Measurements from ENCODE around the gene RNF166.

Gene RNF166

DNA sequence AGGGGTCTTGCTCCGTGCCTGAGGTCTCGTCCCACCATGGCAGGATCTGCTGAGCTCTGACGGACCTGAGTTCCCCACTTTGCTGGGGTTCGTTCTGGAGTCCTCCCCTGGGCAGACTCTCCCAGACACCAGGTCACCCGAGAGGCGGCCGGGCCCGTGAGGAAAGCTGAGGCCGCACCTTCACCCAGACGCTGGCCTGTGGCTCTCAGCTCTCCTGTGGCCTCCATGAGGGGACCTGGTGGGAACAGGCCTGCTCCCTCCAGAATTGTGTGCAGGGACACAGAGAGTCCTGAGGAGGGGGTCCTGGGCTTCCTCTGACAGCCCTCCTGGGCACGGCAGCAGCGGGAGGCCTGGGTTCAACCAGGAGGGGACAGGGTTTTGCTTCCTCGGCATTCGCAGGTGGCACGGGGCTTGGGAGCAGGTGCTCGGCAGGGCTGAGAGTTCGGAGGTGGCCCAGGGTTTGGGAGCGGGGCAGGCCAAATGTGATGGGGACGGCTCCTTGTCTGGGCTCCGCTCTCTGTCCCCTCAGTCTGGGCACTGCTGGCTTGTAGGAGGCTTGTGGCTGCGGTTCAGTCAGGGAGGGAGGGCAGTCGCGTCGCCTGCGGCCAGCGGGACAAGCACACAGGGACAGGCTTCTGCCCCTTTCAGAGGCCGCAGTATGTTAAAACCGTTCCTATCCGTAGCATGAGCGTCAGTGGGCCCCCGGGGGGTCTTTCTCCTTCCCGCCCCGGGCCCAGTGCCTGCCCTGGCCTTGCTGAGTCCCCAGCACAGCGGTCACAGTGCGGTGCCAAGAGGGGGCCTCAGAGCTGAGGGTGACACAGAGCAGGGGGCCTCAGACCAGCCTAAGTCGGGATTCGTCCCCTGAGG is 11.8 kb downstream of the RNF166 start:
- no peak for DNase-seq (ENCODE audit: low read depth in 2 of 3, low spot score in 1 of 3)

DNA sequence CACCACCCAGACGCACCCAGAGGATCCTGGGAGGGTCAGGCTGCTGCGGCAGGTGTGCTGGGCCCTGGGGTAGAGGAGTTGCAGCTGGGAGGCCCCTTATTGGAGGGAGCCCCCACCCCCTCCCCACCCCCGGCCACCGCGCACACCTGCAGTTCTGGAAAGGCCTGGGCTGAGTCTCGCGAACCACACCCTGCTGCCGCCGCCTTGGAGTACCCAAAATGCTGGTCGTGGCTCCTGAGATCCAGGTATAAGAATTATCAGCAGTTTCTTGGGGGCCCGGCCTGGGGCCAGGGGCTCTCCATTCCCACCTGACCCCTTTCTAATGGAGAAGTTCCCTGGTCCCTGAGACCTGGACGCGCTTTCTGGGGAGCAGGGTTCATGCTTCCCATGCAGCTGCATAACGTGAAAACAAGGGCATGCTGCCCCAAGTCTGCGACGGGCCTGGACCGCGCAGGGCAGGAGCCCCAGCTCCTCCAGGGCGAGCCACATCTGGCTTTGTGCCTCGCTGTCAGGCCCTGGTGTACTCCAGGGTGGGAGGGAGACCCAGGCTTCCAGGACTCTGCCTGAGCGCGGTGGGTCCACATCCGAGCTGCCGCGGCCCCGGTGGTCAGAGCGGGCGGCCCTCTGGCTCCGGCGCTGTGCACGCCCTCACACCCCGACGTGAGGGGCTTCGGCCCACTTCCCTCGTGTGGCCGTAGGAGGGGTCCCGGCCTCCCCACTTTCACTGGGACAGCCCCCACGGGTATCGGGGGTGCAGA is 12.6 kb downstream of the RNF166 start:
- no peak for DNase-seq (ENCODE audit: low read depth in 2 of 3, low spot score in 1 of 3)

DNA sequence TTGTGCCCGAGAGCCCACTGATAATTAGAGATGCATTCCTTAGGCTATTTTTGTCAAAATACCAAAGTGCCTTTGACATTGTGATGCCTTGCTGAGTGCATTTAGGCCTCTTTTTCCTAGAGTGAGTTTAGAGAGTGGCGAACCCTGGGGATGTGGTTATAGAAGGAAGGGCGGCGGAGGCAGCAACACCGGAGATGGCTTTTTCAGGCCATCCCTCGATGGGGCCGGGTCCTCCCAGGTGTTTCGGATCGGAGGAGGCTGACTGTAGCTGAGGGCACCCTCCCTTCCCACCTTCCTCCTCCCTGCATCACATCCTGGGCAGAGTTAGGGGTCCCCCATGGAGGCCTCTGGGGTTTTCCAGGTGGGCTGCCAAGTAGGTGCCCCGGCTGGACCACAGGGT is 13.3 kb downstream of the RNF166 start:
- DNase-seq (ENCODE audit: low read depth in 2 of 3, low spot score in 1 of 3): no peak

GRCh38 chr16:88691924-88692560 is 14.2 kb downstream of the RNF166 start:
- no peak for DNase-seq (ENCODE audit: low read depth in 2 of 3, low spot score in 1 of 3)

- DNase-seq (ENCODE audit: low read depth in 2 of 3, low spot score in 1 of 3): no peak
Observed at GRCh38 chr16:88691129-88691813, 14.9 kb downstream of the RNF166 start.

- no peak for DNase-seq (ENCODE audit: low read depth in 2 of 3, low spot score in 1 of 3)
Observed at GRCh38 chr16:88690341-88691128, 15.7 kb downstream of the RNF166 start.

DNA sequence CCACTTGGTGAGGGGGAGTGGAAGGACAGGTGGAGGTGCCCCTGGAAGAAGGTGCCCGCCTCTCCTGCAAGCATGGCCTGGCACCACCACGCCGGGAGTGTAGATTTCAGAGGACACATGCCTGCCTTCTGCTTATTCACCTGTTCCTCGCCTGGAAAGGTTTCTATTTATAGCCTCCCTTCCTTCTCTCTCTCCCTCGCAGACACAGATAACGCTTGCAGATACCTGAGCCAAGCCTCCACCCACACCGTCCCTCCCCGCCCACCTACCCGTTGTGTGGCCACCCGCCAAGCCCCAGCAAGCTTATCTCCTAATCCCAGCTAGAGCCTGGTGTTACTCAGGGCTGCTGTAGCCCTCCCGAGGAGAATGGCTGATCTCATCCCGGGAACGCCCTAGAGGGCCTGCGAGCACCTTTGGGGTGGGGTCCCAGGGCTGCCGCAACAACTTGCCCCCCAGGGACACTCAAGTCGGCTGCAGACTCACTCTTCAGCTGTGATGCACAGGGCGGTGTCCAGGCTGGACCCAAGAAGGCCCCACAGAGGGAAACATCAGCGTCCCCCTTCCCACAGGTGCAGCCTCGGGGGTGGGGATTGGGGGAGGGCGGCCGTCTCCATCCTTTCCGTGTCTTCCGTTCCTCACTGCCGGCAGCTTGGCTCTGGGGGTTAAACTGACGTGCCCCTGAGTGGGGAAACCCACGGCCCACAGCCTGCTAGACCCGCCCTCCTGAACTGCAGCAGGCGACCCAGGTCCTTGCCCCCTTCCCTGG is 18.0 kb downstream of the RNF166 start:
- no peak for DNase-seq (ENCODE audit: low read depth in 2 of 3, low spot score in 1 of 3)

DNA sequence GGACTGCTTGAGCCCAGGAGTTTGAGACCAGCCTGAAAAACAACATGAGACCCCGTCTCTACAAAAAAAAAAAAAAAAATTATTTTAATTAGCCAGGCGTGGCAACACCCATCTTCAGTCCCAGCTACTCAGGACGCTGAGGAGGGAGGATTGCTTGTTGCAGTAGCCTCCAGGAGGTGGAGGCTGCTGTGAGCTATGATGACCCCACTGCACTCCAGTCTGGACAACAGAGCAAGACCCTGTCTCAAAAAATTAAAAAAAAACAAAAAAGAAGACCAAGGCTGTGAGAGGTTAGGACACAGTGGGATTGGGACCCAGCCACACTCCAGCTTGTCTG is 18.6 kb downstream of the RNF166 start:
- no peak for DNase-seq (ENCODE audit: low read depth in 2 of 3, low spot score in 1 of 3)

DNA sequence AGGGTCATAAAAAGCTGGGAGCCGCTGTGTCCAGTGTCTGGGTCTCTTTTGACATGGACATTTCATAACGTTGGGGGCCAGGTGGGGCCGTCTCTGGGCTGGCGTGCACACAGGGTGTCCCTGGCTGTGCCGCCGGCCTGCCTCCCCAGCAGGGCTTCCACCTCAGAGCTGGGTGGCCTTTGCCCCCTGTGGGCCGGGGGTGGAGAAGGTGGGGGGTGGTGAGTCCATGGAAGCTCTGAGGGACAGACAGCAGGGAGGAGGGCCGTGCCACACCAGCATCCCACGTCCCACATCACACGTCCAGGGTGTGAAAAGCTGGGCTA is 19.0 kb downstream of the RNF166 start:
- DNase-seq (ENCODE audit: low read depth in 2 of 3, low spot score in 1 of 3): no peak

GRCh38 chr16:88686439-88687253 is 19.6 kb downstream of the RNF166 start, which contains the start of gene SNAI3:
SNAI3 (minus strand) TSS chr16:88686507; CDS start chr16:88686406, 101 bp downstream.
- DNase-seq (ENCODE audit: low read depth in 2 of 3, low spot score in 1 of 3): peak; percentile 66 to 82 (median 80)

DNA sequence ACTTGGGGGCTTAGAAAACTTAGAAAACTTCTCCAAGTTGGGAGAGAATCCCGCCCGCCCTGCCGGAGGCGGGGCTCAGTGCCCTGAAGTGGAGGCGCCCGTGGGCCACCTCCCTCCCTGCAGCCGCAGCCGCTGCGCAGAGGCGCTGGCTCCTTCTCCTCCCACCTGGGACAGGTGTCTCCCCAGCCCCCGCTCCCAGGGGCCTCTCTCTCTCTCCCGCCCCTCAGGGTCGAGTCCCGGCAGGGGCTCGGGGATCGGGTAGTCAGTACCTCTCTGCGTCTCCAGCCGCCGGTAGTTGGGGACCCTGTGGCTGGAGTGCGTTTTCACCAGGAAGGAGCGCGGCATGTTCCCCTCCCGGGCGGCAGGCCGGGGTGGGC is 20.2 kb downstream of the RNF166 start:
- no peak for DNase-seq (ENCODE audit: low read depth in 2 of 3, low spot score in 1 of 3)

DNA sequence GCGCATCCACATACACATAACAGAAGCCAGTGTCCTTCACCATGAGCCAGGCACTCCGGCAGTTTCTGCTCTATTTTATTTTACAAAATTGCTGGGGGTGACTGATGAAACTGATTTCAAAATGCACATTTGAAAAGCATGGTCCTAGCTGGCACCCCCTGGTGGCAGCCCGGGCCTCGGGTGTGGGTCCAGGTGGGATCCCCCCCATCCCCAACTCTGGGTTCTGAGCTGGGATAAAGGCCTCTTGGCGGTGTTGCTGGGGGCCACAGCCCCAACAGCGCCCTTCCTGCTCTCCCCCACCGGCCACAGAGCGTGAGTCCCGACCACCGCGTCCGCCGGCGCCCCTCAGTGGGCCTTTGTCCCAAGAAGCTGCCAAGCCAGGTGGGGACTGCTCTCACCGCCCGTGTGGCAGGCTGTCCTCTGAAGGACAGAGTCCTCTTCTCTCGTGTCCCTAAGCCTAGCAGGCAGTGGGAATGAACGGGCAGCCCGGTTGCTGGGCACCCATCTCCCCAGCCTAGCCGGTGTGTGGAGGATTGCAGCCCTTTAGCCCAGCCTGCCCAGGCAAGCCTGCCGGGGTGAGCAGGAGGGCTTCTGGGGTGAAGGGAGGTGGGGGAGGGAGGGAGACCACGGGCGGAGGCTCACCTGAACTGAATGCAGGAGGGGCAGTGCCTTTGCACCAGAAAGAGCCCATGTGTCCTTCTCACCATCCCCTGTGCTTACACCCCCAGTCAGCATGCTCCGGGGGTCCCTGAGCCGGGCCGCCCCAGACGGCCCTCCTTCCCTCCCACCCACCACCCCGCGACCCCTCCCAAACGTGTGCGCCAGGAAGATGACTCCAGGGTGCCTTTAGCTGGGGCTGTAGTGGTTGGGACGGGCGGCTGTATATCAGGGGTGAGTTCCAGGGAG is 20.8 kb downstream of the RNF166 start:
- peak in 1 of 3 donors; percentile 50 for DNase-seq (ENCODE audit: low read depth in 2 of 3, low spot score in 1 of 3)

DNA sequence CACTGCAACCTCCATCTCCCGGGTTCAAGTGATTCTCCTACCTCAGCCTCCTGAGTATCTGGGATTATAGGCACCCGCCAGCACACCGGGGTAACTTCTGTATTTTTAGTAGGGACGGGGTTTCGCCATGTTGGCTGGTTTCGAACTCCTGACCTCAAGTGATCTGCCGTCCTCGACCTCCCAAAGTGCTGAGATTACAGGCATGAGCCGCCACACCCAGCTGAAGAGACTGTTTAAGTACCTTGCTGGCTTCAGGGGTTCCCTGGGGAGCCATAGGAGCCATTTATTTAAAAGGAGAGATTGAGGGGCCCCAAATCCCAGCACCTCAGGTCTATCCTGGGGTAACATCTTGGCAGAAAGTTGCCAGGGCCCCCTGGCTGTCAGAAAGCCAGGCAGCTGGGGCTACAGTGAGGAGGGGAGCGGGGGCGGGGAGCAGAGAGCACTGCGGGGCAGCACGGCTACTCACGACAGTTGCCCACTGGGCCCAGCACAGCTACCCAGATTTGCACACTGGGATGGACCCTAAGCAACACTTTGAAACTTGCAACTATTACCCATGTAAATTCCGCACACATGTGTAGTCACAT is 21.5 kb downstream of the RNF166 start:
- no peak for DNase-seq (ENCODE audit: low read depth in 2 of 3, low spot score in 1 of 3)

DNA sequence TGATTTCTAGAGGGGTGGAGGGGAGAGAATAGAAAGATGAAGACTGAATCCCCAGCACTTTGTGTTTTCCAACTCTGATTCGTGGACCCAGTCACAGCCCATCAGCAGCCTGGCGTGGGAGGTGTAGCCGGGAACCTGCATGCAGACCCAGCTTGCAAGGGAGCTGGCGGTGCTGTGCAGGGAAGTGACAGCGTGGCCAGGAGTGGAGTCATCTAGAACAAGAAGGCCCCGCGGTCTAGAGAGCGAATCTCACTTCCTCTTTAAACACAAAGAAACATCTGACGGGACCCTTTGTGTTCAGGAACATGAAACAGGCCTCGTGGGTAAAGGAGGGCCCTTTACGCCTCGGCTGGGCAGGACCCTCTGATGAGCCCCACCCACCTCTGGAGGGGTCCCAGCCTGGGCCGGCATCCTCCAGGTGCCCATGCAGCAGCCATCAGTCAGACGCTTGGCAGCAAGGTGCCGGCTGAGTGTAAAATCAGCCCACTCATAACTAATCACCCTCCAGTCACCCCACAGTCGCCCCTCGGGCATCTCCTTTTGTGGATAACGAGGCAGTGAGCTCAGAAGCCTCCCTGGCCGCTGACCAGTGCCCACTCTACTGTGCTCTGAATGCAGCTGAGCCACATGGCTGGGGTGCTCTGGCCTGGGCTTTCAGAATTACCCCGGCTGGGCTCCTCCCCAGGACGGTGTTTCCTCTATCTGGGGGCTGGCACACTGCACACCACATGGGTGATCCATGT is 24.3 kb downstream of the RNF166 start:
- peak; percentile 63 to 71 (median 66) for DNase-seq (ENCODE audit: low read depth in 2 of 3, low spot score in 1 of 3)

DNA sequence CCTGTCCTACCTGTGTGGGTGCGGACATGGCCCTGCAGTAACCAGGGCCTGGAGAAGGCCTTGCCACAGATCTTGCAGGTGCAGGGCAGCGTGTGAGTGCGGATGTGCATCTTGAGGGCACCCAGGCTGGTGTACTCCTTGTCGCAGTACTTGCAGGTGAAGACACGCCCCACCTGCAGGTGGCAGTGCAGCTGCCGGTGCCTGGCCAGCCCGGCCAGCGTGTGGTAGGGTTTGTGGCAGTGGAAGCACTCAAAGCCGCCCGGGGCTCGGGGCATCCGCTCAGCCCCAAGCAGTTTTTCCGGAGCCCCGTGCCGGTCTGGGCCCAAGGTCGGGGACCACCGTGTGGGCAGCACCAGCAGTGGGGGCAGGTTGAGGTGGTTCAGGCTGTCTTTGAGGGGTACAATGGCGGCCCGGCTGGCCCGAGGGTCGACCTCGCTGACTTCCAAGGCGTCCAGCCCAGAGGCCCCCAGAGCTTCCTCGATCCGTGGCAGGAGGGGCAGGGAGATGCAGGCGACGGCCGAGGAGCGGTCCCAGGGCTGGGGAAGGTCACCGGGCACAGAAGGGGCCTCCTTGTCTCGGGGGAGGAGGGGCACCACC is 25.0 kb downstream of the RNF166 start:
- DNase-seq (ENCODE audit: low read depth in 2 of 3, low spot score in 1 of 3): no peak

DNA sequence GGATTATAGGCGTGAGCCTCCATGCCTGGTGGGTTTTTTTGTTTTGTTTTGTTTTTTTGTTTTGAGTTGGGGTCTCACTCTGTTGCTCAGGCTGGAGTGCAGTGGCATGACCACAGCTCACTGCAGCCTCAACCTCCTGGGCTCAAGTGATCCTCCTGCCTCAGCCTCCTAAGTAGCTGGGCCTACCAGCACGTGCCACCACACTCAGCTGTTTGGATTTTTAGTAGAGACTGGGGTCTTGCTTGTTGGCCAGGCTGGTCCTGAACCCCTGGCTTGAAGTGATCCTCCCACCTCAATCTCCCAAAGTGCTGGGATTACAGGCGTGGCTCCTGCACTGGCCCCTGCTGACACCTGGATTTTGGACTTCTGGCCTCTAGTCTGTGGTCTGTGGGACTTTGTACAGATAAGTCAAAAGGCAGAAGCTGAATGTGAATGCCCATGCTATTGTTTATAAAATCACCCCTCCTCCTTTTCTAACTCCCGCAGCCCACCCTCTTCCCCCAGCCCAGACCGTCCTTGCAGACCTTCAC is 25.6 kb downstream of the RNF166 start:
- DNase-seq (ENCODE audit: low read depth in 2 of 3, low spot score in 1 of 3): no peak

All from stimulated activated CD4-positive, alpha-beta T cell treated with anti-CD3 and anti-CD28 coated beads, Interleukin-12 subunit alpha, Interleukin-12 subunit beta, amount 100 ng/mL, for 48 hours (primary cell).